Upper lobe of left lung (tissue), 4 donors: Measurements from ENCODE around the gene DOK4.

ENCODE experiments used
- CTCF ChIP-seq, 6 experiments: fragments of 450-650 bp in 4 of 6; fragments of 200-600 bp in 2 of 6; sonication (generic) in 2 of 6; IDR thresholded peaks; one replicate each; pipeline ENCODE4 v1.5.1; 2016 to 2019; ENCODE audit warnings: antibody characterized with exemption in 6 of 6
- POLR2A ChIP-seq, 4 donors: fragments of 450-650 bp; IDR thresholded peaks; one replicate each; pipeline ENCODE4 v1.5.1; 2016 to 2017; ENCODE audit warnings: antibody characterized with exemption in 4 of 4, mild to moderate bottlenecking in 2 of 4
- POLR2AphosphoS5 ChIP-seq, 2 donors: sonication (generic); formaldehyde crosslinking; IDR thresholded peaks; one replicate each; pipeline ENCODE4 v1.5.1; 2017; ENCODE audit warnings: antibody characterized with exemption in 2 of 2

DNA sequence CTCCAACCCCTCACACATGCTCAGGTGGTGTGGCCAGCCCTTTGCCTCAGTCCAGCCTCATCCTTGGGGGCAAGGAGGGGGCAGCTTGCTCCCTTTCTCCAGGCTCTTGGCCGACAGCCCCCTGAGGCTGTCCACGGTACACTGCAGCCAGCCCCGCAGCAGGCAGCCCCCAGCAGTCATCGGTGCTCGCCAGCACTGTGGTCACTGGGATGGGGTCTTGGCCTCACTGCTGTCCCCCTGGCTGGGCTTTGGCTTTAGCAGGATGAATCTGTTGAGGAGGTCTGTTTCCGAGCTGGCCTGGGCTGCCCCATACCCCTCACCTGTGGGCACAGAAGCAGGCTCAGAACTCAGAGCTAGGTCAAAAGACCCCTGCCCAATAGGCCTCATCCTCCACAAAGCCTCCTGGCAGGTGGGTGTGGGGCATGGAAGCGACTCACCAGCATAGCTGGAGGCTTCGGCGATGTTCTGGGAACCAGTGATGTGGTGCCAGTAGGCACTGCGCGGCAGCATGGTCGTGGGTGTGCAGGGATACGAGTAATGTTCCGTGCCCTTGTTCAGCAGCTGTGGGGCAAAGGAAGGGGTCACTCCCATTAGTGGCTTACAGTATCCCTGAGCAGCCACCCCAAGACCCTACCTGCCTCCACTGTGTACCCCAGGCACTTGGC lies 13.0 kb downstream of the DOK4 start:
- TF ChIP-seq CTCF (IDR thresholded peaks at IDR 0.05) (no peak), POLR2AphosphoS5 (IDR thresholded peaks at IDR 0.05) (no peak), POLR2A (IDR thresholded peaks at IDR 0.05) (peak in 1 of 4 donors; percentile 9)
